ENCODE measurements around the gene FCN1. TPM values are rescaled to one million over a fixed set of nuclear protein-coding genes. Genes with fewer than 3 reads are reported as not detected.

The FCN1 gene
- total and polyA plus RNA-seq, 3 experiments from 2014 or later, result 1.6 to 2.3 TPM; not detected in 1

GRCh38 chr9:134918646-134919045 lies 934 bp upstream of the FCN1 start:
- Mint-ChIP-seq H3K36me3 (no peaks in the 10 kb centered on the region), H3K4me3 (no peak overlapping the region), H3K4me1 (no peaks in the 10 kb centered on the region), H3K27ac (no peak overlapping the region), H3K27me3 (peaks cover 6 to 9% of the 10 kb centered on the region in 2 donors), H3K9me3 (peaks cover 3 to 15% (median 7%) of the 10 kb centered on the region in 5 donors)
- no peak overlapping the region for H3K27ac ChIP-seq (ENCODE audit: low read depth, low read length)
- POLR2A ChIA-PET, result no interaction called here
- no peak for DNase-seq
- H3K4me3 ChIP-seq (ENCODE audit: low read length), result no peak overlapping the region
- CTCF ChIA-PET, result no interaction called here
- no peaks in the 10 kb centered on the region for H3K4me1 ChIP-seq (ENCODE audit: insufficient read depth, low read length)
- H3K27me3 ChIP-seq (ENCODE audit: insufficient read depth, low read length, poor library complexity, severe bottlenecking), result no peaks in the 10 kb centered on the region
- H3K36me3 ChIP-seq (ENCODE audit: insufficient read depth, low read length), result no peaks in the 10 kb centered on the region
- H3K9me3 ChIP-seq (ENCODE audit: low read length), result no peaks in the 10 kb centered on the region

GRCh38 chr9:134916161-134916665 lies 1.5 kb downstream of the FCN1 start:
- H3K27ac Mint-ChIP-seq, result no peak overlapping the region
- no peaks in the 10 kb centered on the region for H3K4me1 Mint-ChIP-seq
- no peaks in the 10 kb centered on the region for H3K9me3 ChIP-seq (ENCODE audit: low read length)
- ChIA-PET CTCF (no interaction called here), POLR2A (no interaction called here)
- no peaks in the 10 kb centered on the region for H3K27me3 ChIP-seq (ENCODE audit: insufficient read depth, low read length, poor library complexity, severe bottlenecking)
- H3K4me3 ChIP-seq (ENCODE audit: low read length), result no peak overlapping the region
- no peaks in the 10 kb centered on the region for H3K36me3 Mint-ChIP-seq
- H3K9me3 Mint-ChIP-seq, result peaks cover 3 to 15% (median 7%) of the 10 kb centered on the region in 5 donors
- H3K27ac ChIP-seq (ENCODE audit: low read depth, low read length), result no peak overlapping the region
- H3K4me1 ChIP-seq (ENCODE audit: insufficient read depth, low read length), result no peaks in the 10 kb centered on the region
- no peak overlapping the region for H3K4me3 Mint-ChIP-seq
- H3K27me3 Mint-ChIP-seq, result peaks cover 6 to 8% of the 10 kb centered on the region in 2 donors
- H3K36me3 ChIP-seq (ENCODE audit: insufficient read depth, low read length), result no peaks in the 10 kb centered on the region
- no peak for DNase-seq

- Mint-ChIP-seq H3K27me3 (peaks cover 11 to 14% of the 10 kb centered on the region in 2 donors), H3K9me3 (peaks cover 4 to 15% (median 7%) of the 10 kb centered on the region in 5 donors), H3K36me3 (no peaks in the 10 kb centered on the region), H3K27ac (no peak overlapping the region), H3K4me3 (no peak overlapping the region), H3K4me1 (no peaks in the 10 kb centered on the region)
- ChIA-PET POLR2A (no interaction called here), CTCF (no interaction called here)
- DNase-seq, result no peak
- Histone ChIP-seq H3K9me3 (ENCODE audit: low read length) (no peaks in the 10 kb centered on the region), H3K27me3 (ENCODE audit: insufficient read depth, low read length, poor library complexity, severe bottlenecking) (no peaks in the 10 kb centered on the region), H3K27ac (ENCODE audit: low read depth, low read length) (no peak overlapping the region), H3K4me3 (ENCODE audit: low read length) (no peak overlapping the region), H3K36me3 (ENCODE audit: insufficient read depth, low read length) (no peaks in the 10 kb centered on the region), H3K4me1 (ENCODE audit: insufficient read depth, low read length) (no peaks in the 10 kb centered on the region)
Observed at GRCh38 chr9:134915046-134915985, 2.4 kb downstream of the FCN1 start.

GRCh38 chr9:134914501-134914834 lies 3.2 kb downstream of the FCN1 start:
- no peaks in the 10 kb centered on the region for H3K36me3 Mint-ChIP-seq
- POLR2A ChIA-PET, result no interaction called here
- DNase-seq, result no peak

GRCh38 chr9:134913713-134914500 lies 3.8 kb downstream of the FCN1 start:
- Histone ChIP-seq H3K9me3 (ENCODE audit: low read length) (no peaks in the 10 kb centered on the region), H3K27me3 (ENCODE audit: insufficient read depth, low read length, poor library complexity, severe bottlenecking) (no peaks in the 10 kb centered on the region), H3K27ac (ENCODE audit: low read depth, low read length) (no peak overlapping the region), H3K36me3 (ENCODE audit: insufficient read depth, low read length) (no peaks in the 10 kb centered on the region), H3K4me3 (ENCODE audit: low read length) (no peak overlapping the region), H3K4me1 (ENCODE audit: insufficient read depth, low read length) (no peaks in the 10 kb centered on the region)
- Mint-ChIP-seq H3K4me3 (no peak overlapping the region), H3K27me3 (peaks cover 8 to 22% of the 10 kb centered on the region in 2 donors), H3K27ac (no peak overlapping the region), H3K9me3 (peaks cover 0 to 5% (median 3%) of the 10 kb centered on the region in 5 donors), H3K36me3 (no peaks in the 10 kb centered on the region), H3K4me1 (no peaks in the 10 kb centered on the region)
- ChIA-PET POLR2A (no interaction called here), CTCF (no interaction called here)
- no peak for DNase-seq

More at GRCh38 chr9:134914501-134914834, 3.2 kb downstream of the FCN1 start:
- Histone ChIP-seq H3K27me3 (ENCODE audit: insufficient read depth, low read length, poor library complexity, severe bottlenecking) (no peaks in the 10 kb centered on the region), H3K4me1 (ENCODE audit: insufficient read depth, low read length) (no peaks in the 10 kb centered on the region), H3K4me3 (ENCODE audit: low read length) (no peak overlapping the region), H3K9me3 (ENCODE audit: low read length) (no peaks in the 10 kb centered on the region), H3K36me3 (ENCODE audit: insufficient read depth, low read length) (no peaks in the 10 kb centered on the region), H3K27ac (ENCODE audit: low read depth, low read length) (no peak overlapping the region)
- peaks cover 8 to 17% of the 10 kb centered on the region in 2 donors for H3K27me3 Mint-ChIP-seq
- H3K27ac Mint-ChIP-seq, result no peak overlapping the region
- no peaks in the 10 kb centered on the region for H3K4me1 Mint-ChIP-seq
- CTCF ChIA-PET, result no interaction called here
- no peak overlapping the region for H3K4me3 Mint-ChIP-seq
- H3K9me3 Mint-ChIP-seq, result peaks cover 3 to 10% (median 4%) of the 10 kb centered on the region in 5 donors

GRCh38 chr9:134913041-134913712 lies 4.5 kb downstream of the FCN1 start:
- no peaks in the 10 kb centered on the region for H3K36me3 ChIP-seq (ENCODE audit: insufficient read depth, low read length)
- Mint-ChIP-seq H3K9me3 (peaks cover 0 to 3% (median 0%) of the 10 kb centered on the region in 5 donors), H3K27ac (no peak overlapping the region), H3K36me3 (no peaks in the 10 kb centered on the region), H3K4me3 (no peak overlapping the region), H3K4me1 (no peaks in the 10 kb centered on the region), H3K27me3 (peaks cover 8 to 22% of the 10 kb centered on the region in 2 donors)
- H3K27ac ChIP-seq (ENCODE audit: low read depth, low read length), result no peak overlapping the region
- H3K4me3 ChIP-seq (ENCODE audit: low read length), result no peak overlapping the region
- DNase-seq, result no peak
- H3K9me3 ChIP-seq (ENCODE audit: low read length), result no peaks in the 10 kb centered on the region
- H3K27me3 ChIP-seq (ENCODE audit: insufficient read depth, low read length, poor library complexity, severe bottlenecking), result no peaks in the 10 kb centered on the region
- H3K4me1 ChIP-seq (ENCODE audit: insufficient read depth, low read length), result no peaks in the 10 kb centered on the region
- ChIA-PET CTCF (no interaction called here), POLR2A (no interaction called here)

- H3K9me3 ChIP-seq (ENCODE audit: low read length), result no peaks in the 10 kb centered on the region
- H3K4me3 ChIP-seq (ENCODE audit: low read length), result no peak overlapping the region
- H3K4me3 Mint-ChIP-seq, result no peak overlapping the region
- no peak for DNase-seq
- H3K4me1 ChIP-seq (ENCODE audit: insufficient read depth, low read length), result no peaks in the 10 kb centered on the region
- POLR2A ChIA-PET, result no interaction called here
- CTCF ChIA-PET, result no interaction called here
- no peaks in the 10 kb centered on the region for H3K36me3 ChIP-seq (ENCODE audit: insufficient read depth, low read length)
- no peaks in the 10 kb centered on the region for H3K36me3 Mint-ChIP-seq
- peaks cover 0 to 3% (median 0%) of the 10 kb centered on the region in 5 donors for H3K9me3 Mint-ChIP-seq
- H3K27ac ChIP-seq (ENCODE audit: low read depth, low read length), result no peak overlapping the region
- peak overlapping the region in 1 of 8 donors; percentile 91 for H3K27ac Mint-ChIP-seq
- no peaks in the 10 kb centered on the region for H3K4me1 Mint-ChIP-seq
- H3K27me3 Mint-ChIP-seq, result peaks cover 8 to 22% of the 10 kb centered on the region in 2 donors
- H3K27me3 ChIP-seq (ENCODE audit: insufficient read depth, low read length, poor library complexity, severe bottlenecking), result no peaks in the 10 kb centered on the region
Observed at GRCh38 chr9:134912126-134912840, 5.4 kb downstream of the FCN1 start.
